Measurements from ENCODE around the gene ZNF195. TPM values are rescaled to one million over a fixed set of nuclear protein-coding genes. Genes with fewer than 3 reads are reported as not detected.
"Not testable (repeated sequence)": the region's sequence is repeated elsewhere in the genome, so short reads cannot be mapped to it uniquely, and the experiment has no call there.

ZNF195 gene
- total RNA-seq, 1 donor: 15.2 TPM

GRCh38 chr11:3344327-3345174 is 34.4 kb downstream of the ZNF195 start:
- Histone ChIP-seq H3K4me3 (ENCODE audit: low read length) (no peak overlapping the region), H3K27me3 (ENCODE audit: insufficient read depth, low read length) (peaks cover 16% of the 10 kb centered on the region), H3K9me3 (ENCODE audit: low read depth, low read length) (peaks cover 6% of the 10 kb centered on the region)

DNA sequence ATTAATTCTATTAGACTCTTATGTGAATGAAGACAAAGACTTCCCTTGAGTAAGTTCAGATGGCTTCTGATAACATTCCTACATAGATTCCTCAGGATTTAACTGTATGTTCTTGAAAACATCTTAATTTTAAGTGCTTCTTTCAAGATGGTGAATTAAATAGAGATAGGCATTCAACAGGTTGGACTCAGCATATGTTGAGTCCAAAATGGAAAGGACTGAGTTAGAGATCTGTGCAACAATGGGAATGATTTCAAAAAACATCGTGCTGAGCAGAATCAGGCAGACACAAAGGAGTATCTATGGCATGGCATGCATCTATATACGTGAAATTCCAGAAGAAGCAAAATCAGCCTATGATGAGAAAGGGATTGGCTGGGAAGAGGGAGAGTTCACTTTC is 36.2 kb downstream of the ZNF195 start:
- Histone ChIP-seq H3K4me3 (ENCODE audit: low read length) (no peak overlapping the region), H3K27me3 (ENCODE audit: insufficient read depth, low read length) (peaks cover 16% of the 10 kb centered on the region), H3K4me1 (ENCODE audit: insufficient read depth, low read length) (no peaks in the 10 kb centered on the region), H3K9me3 (ENCODE audit: low read depth, low read length) (peaks cover 6% of the 10 kb centered on the region)

More at GRCh38 chr11:3344327-3345174, 34.4 kb downstream of the ZNF195 start:
- no peaks in the 10 kb centered on the region for H3K4me1 ChIP-seq (ENCODE audit: insufficient read depth, low read length)

DNA sequence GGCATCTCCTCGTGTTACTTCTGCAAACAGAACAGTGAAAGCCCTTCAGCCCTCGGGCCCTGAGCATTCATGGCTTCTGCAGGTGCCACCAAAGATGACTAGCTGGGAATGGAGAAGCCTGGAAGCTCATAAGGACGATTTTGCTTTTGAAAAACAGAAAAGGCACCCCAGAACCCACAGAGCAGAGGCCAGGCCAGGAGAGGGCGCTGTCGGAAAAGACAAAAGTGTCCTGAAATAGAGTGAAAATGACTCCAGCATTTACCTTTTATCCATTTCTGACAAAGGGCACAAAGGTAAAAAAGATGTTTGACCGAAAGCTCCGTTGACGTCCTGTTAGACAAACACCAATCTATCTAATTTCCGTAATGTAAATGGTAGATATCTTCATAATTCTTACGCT is 37.6 kb downstream of the ZNF195 start:
- peaks cover 16% of the 10 kb centered on the region for H3K27me3 ChIP-seq (ENCODE audit: insufficient read depth, low read length)
- no peak overlapping the region for H3K4me3 ChIP-seq (ENCODE audit: low read length)

DNA sequence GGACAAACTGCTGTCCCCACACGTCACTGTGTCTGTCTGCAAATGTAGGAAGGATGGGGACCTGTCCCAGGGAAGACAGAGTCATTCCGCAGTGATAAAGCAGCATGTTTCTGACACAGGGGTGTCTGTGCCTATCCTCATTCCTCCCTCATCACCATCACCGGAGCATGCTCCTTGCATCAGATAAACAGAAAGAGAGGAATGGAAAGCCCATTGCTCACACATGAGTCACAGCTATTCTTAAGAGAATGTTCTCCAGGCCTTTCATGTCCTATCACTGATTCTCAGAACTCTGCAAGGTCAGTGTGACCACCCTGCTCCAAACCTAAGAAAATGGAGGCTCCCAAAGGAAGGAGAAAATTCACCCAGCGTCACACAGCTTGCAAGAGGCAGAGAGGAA is 38.9 kb downstream of the ZNF195 start:
- H3K9me3 ChIP-seq (ENCODE audit: low read depth, low read length): no peaks in the 10 kb centered on the region
- H3K4me3 ChIP-seq (ENCODE audit: low read length): no peak overlapping the region
- no peaks in the 10 kb centered on the region for H3K4me1 ChIP-seq (ENCODE audit: insufficient read depth, low read length)
- H3K27me3 ChIP-seq (ENCODE audit: insufficient read depth, low read length): peaks cover 16% of the 10 kb centered on the region

More for the DNA sequence above, 37.6 kb downstream of the ZNF195 start:
- H3K9me3 ChIP-seq (ENCODE audit: low read depth, low read length): no peaks in the 10 kb centered on the region
- no peaks in the 10 kb centered on the region for H3K4me1 ChIP-seq (ENCODE audit: insufficient read depth, low read length)

DNA sequence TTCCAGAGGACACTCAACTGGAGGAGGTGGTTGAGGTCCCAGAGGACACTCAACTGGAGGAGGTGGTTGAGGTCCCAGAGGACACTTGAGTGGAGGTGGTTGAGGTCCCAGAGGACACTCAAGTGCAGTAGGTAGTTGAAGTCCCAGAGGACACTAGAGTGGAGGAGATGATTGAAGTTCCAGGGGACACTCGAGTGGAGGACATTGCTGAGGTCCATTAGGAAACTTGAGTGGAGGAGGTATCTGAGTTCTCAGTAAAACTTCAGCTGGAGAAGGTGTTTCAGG is 39.7 kb downstream of the ZNF195 start:
- Histone ChIP-seq H3K9me3 (ENCODE audit: low read depth, low read length) (no peaks in the 10 kb centered on the region), H3K27me3 (ENCODE audit: insufficient read depth, low read length) (peaks cover 16% of the 10 kb centered on the region), H3K4me1 (ENCODE audit: insufficient read depth, low read length) (no peaks in the 10 kb centered on the region), H3K4me3 (ENCODE audit: low read length) (no peak overlapping the region)

DNA sequence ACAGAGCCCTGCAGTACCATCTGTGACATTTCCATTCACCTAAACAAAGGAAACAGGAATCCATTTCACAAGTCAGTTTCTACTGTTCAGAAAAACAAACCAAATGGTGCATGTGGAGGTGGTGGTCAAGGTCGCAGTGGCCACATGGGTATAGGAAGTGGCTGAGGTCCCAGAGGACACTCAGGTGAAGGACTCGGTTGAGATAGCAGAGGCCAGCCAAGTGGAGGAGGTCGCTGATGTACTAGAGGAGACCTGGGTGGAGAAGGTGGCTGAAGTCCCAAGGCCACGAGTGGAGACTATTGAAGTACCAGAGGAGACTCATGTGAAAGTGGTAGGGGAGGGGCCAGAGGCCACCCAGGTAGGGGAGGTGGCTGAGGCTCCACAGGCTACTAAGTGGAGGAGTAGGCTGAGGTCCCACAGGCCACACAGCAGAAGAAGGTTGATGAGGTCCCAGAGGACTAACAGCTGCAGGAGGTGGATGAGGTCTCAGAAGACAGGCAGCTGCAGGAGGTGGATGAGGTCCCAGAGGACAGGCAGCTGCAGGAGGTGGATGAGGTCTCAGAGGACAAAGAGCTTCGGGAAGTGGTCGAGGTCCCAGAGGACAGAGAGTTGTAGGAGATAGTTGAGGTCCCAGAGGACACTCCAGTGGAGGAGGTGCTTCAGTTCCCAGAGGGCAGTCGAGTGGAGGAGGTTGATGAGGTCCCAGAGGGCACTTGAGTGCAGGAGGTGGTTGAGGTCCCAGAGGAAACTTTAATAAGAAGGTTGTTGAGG is 40.2 kb downstream of the ZNF195 start:
- Histone ChIP-seq H3K27me3 (ENCODE audit: insufficient read depth, low read length) (peaks cover 16% of the 10 kb centered on the region), H3K4me3 (ENCODE audit: low read length) (no peak overlapping the region), H3K4me1 (ENCODE audit: insufficient read depth, low read length) (no peaks in the 10 kb centered on the region), H3K9me3 (ENCODE audit: low read depth, low read length) (no peaks in the 10 kb centered on the region)

- H3K4me1 ChIP-seq (ENCODE audit: insufficient read depth, low read length); H3K9me3 ChIP-seq (ENCODE audit: low read depth, low read length); H3K27me3 ChIP-seq (ENCODE audit: insufficient read depth, low read length); H3K4me3 ChIP-seq (ENCODE audit: low read length): not testable (repeated sequence)
Measured at GRCh38 chr11:3336420-3336819, 42.5 kb downstream of the ZNF195 start.

DNA sequence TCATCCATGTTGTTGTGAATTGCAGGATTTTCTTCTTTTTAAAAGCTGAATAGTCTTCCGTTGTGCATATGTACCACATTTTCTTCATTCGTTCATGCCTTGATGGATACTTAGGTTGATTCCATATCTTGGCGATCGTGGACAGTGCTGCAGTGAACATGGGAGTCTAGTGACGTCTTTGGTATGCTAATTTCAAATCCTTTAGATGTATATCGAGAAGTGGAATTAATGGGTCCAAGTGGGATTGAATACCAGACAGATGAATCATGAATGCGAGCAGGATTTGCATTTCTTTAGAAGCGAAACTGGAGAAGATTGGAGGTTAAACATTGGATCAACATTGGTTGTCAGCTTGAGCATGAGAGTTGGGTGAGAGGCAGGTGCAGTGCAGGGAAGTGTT is 45.8 kb downstream of the ZNF195 start:
- H3K27me3 ChIP-seq (ENCODE audit: insufficient read depth, low read length); H3K4me3 ChIP-seq (ENCODE audit: low read length); H3K4me1 ChIP-seq (ENCODE audit: insufficient read depth, low read length); H3K9me3 ChIP-seq (ENCODE audit: low read depth, low read length): not testable (repeated sequence)

GRCh38 chr11:3331078-3331477 is 47.9 kb downstream of the ZNF195 start:
- H3K9me3 ChIP-seq (ENCODE audit: low read depth, low read length); H3K4me3 ChIP-seq (ENCODE audit: low read length); H3K27me3 ChIP-seq (ENCODE audit: insufficient read depth, low read length); H3K4me1 ChIP-seq (ENCODE audit: insufficient read depth, low read length): not testable (repeated sequence)

GRCh38 chr11:3330064-3330463 is 48.9 kb downstream of the ZNF195 start:
- not testable (repeated sequence) for H3K27me3 ChIP-seq (ENCODE audit: insufficient read depth, low read length); H3K9me3 ChIP-seq (ENCODE audit: low read depth, low read length); H3K4me1 ChIP-seq (ENCODE audit: insufficient read depth, low read length); H3K4me3 ChIP-seq (ENCODE audit: low read length)

DNA sequence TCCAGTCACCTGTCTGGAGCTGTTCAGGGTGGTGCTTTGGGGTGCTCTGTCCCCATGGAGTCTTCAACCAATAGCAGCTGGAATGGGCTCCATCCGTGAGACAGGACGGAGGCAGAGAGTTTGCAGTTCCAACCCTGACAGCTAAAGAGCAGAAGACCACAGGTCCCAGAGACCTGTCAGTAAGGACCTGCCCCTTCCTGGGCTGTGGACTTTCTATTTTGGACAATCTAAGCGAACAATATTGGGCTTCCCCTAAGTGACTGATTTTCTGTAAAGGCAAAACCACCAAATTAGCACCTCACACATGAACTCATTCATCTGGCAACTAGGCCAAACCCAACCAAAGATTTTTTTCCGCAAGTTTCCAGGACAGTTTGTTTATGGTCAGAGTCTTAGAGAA is 50.4 kb downstream of the ZNF195 start:
- H3K4me1 ChIP-seq (ENCODE audit: insufficient read depth, low read length); H3K27me3 ChIP-seq (ENCODE audit: insufficient read depth, low read length); H3K4me3 ChIP-seq (ENCODE audit: low read length); H3K9me3 ChIP-seq (ENCODE audit: low read depth, low read length): not testable (repeated sequence)

GRCh38 chr11:3326450-3326849 is 52.5 kb downstream of the ZNF195 start:
- H3K27me3 ChIP-seq (ENCODE audit: insufficient read depth, low read length); H3K4me1 ChIP-seq (ENCODE audit: insufficient read depth, low read length); H3K4me3 ChIP-seq (ENCODE audit: low read length); H3K9me3 ChIP-seq (ENCODE audit: low read depth, low read length): not testable (repeated sequence)

DNA sequence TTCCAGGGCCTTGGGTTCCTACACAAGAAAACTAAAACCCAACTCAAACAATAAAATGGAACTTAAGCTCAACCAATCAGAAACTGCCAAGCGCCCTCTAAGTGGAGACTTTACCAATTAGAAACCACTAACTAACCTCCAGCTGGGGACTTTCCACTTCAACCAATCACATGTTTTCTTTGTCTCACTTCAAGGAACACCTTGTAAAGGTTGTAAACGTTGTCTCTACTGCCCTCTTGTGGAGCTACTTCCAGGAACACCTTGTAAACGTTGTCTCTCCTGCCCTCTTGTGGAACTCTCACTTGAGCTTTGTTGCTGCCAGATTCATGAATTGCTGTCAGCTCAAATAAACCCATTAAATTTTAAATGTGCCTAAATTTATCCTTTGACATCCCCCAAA is 54.2 kb downstream of the ZNF195 start:
- H3K4me3 ChIP-seq (ENCODE audit: low read length); H3K9me3 ChIP-seq (ENCODE audit: low read depth, low read length); H3K27me3 ChIP-seq (ENCODE audit: insufficient read depth, low read length): not testable (repeated sequence)

More for the DNA sequence above, 54.2 kb downstream of the ZNF195 start:
- H3K4me1 ChIP-seq (ENCODE audit: insufficient read depth, low read length): not testable (repeated sequence)
